ENCODE measurements around the gene MAST4. TPM values are rescaled to one million over a fixed set of nuclear protein-coding genes. Genes with fewer than 3 reads are reported as not detected.
A peak's percentile ranks its signal among the peaks of the same experiment; 100 is the strongest.
"Not testable (repeated sequence)": the region's sequence is repeated elsewhere in the genome, so short reads cannot be mapped to it uniquely, and the experiment has no call there.

The MAST4 gene
- total RNA-seq, 1 donor from 2014 or later = 52.6 TPM

GRCh38 chr5:66680221-66680620 lies 84.0 kb downstream of the MAST4 start:
- intact Hi-C loops (cut with DNase I) = no loop called here

GRCh38 chr5:66680804-66681203 lies 84.6 kb downstream of the MAST4 start:
- ATAC-seq (peak; percentile 52), DNase-seq (no peak)
- Histone ChIP-seq H3K36me3 (no peaks in the 10 kb centered on the region), H3K27ac (no peak overlapping the region), H3K4me3 (no peak overlapping the region), H3K4me1 (no peaks in the 10 kb centered on the region), H3K27me3 (no peaks in the 10 kb centered on the region), H3K9me3 (no peaks in the 10 kb centered on the region)
- peak; percentile 26 for TF ChIP-seq CTCF (IDR thresholded peaks at IDR 0.05)
- intact Hi-C loops (cut with DNase I) = no loop called here

More at GRCh38 chr5:66680221-66680620, 84.0 kb downstream of the MAST4 start:
- ATAC-seq = no peak
- no peak for DNase-seq
- H3K4me3 ChIP-seq = no peak overlapping the region
- TF ChIP-seq CTCF (IDR thresholded peaks at IDR 0.05) = no peak
- no peaks in the 10 kb centered on the region for H3K9me3 ChIP-seq
- no peaks in the 10 kb centered on the region for H3K4me1 ChIP-seq
- H3K27ac ChIP-seq = no peak overlapping the region
- no peaks in the 10 kb centered on the region for H3K36me3 ChIP-seq
- no peaks in the 10 kb centered on the region for H3K27me3 ChIP-seq

GRCh38 chr5:66684663-66685062 lies 88.5 kb downstream of the MAST4 start:
- ATAC-seq (no peak), DNase-seq (no peak)
- TF ChIP-seq CTCF (IDR thresholded peaks at IDR 0.05) = no peak
- no peaks in the 10 kb centered on the region for H3K9me3 ChIP-seq
- no peak overlapping the region for H3K4me3 ChIP-seq
- no peak overlapping the region for H3K27ac ChIP-seq
- no peaks in the 10 kb centered on the region for H3K36me3 ChIP-seq
- H3K4me1 ChIP-seq = no peaks in the 10 kb centered on the region
- no peaks in the 10 kb centered on the region for H3K27me3 ChIP-seq
- intact Hi-C loops (cut with DNase I) = no loop called here

GRCh38 chr5:66689522-66690220 lies 93.5 kb downstream of the MAST4 start:
- Histone ChIP-seq H3K4me3 (no peak overlapping the region), H3K27me3 (no peaks in the 10 kb centered on the region), H3K36me3 (no peaks in the 10 kb centered on the region), H3K4me1 (no peaks in the 10 kb centered on the region), H3K27ac (no peak overlapping the region), H3K9me3 (no peaks in the 10 kb centered on the region)
- intact Hi-C loops (cut with DNase I) = no loop called here
- no peak for TF ChIP-seq CTCF (IDR thresholded peaks at IDR 0.05)
- ATAC-seq = no peak
- no peak for DNase-seq

- Histone ChIP-seq H3K4me3 (no peak overlapping the region), H3K27ac (no peak overlapping the region), H3K4me1 (no peaks in the 10 kb centered on the region), H3K27me3 (no peaks in the 10 kb centered on the region), H3K9me3 (no peaks in the 10 kb centered on the region), H3K36me3 (no peaks in the 10 kb centered on the region)
- intact Hi-C loops (cut with DNase I) = no loop called here
- no peak for TF ChIP-seq CTCF (IDR thresholded peaks at IDR 0.05)
- ATAC-seq = no peak
- no peak for DNase-seq
These were observed 97.8 kb downstream of the MAST4 start for GRCh38 chr5:66694036-66694435.

- DNase-seq; H3K36me3 ChIP-seq; intact Hi-C loops (cut with DNase I): not testable (repeated sequence)
These were observed 99.6 kb downstream of the MAST4 start for GRCh38 chr5:66695840-66696239.

More at GRCh38 chr5:66695840-66696239, 99.6 kb downstream of the MAST4 start:
- H3K4me1 ChIP-seq, H3K27ac ChIP-seq, ATAC-seq, H3K27me3 ChIP-seq, H3K4me3 ChIP-seq, H3K9me3 ChIP-seq: not testable (repeated sequence)
